ENCODE measurements around the gene BRD3. TPM values are rescaled to one million over a fixed set of nuclear protein-coding genes. Genes with fewer than 3 reads are reported as not detected.

Gene BRD3
- total and polyA plus RNA-seq, 2 of the 8 experiments (the other 6 are each of a cell fraction or from before 2014, with no cell fraction given) = 31.0 to 82.7 TPM

DNA sequence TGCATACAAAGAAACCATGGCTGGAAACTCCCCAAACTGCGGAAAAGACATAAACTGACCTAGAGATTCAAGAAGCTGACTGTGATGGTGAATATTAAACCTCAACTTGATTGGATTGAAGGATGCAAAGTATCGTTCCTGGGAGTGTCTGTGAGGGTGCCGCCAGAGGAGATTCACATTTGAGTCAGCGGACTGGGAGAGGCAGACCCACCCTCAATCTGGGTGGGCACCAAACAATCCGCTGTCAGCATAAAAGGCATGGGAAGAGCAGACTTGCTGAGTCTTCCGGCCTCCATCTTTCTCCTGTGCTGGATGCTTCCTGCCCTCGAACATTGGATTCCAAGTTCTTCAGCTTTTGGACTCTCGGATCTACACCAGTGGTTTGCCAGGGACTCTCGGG lies 43.2 kb upstream of the BRD3 start (continued):
- TF ChIP-seq, protein P1, sequence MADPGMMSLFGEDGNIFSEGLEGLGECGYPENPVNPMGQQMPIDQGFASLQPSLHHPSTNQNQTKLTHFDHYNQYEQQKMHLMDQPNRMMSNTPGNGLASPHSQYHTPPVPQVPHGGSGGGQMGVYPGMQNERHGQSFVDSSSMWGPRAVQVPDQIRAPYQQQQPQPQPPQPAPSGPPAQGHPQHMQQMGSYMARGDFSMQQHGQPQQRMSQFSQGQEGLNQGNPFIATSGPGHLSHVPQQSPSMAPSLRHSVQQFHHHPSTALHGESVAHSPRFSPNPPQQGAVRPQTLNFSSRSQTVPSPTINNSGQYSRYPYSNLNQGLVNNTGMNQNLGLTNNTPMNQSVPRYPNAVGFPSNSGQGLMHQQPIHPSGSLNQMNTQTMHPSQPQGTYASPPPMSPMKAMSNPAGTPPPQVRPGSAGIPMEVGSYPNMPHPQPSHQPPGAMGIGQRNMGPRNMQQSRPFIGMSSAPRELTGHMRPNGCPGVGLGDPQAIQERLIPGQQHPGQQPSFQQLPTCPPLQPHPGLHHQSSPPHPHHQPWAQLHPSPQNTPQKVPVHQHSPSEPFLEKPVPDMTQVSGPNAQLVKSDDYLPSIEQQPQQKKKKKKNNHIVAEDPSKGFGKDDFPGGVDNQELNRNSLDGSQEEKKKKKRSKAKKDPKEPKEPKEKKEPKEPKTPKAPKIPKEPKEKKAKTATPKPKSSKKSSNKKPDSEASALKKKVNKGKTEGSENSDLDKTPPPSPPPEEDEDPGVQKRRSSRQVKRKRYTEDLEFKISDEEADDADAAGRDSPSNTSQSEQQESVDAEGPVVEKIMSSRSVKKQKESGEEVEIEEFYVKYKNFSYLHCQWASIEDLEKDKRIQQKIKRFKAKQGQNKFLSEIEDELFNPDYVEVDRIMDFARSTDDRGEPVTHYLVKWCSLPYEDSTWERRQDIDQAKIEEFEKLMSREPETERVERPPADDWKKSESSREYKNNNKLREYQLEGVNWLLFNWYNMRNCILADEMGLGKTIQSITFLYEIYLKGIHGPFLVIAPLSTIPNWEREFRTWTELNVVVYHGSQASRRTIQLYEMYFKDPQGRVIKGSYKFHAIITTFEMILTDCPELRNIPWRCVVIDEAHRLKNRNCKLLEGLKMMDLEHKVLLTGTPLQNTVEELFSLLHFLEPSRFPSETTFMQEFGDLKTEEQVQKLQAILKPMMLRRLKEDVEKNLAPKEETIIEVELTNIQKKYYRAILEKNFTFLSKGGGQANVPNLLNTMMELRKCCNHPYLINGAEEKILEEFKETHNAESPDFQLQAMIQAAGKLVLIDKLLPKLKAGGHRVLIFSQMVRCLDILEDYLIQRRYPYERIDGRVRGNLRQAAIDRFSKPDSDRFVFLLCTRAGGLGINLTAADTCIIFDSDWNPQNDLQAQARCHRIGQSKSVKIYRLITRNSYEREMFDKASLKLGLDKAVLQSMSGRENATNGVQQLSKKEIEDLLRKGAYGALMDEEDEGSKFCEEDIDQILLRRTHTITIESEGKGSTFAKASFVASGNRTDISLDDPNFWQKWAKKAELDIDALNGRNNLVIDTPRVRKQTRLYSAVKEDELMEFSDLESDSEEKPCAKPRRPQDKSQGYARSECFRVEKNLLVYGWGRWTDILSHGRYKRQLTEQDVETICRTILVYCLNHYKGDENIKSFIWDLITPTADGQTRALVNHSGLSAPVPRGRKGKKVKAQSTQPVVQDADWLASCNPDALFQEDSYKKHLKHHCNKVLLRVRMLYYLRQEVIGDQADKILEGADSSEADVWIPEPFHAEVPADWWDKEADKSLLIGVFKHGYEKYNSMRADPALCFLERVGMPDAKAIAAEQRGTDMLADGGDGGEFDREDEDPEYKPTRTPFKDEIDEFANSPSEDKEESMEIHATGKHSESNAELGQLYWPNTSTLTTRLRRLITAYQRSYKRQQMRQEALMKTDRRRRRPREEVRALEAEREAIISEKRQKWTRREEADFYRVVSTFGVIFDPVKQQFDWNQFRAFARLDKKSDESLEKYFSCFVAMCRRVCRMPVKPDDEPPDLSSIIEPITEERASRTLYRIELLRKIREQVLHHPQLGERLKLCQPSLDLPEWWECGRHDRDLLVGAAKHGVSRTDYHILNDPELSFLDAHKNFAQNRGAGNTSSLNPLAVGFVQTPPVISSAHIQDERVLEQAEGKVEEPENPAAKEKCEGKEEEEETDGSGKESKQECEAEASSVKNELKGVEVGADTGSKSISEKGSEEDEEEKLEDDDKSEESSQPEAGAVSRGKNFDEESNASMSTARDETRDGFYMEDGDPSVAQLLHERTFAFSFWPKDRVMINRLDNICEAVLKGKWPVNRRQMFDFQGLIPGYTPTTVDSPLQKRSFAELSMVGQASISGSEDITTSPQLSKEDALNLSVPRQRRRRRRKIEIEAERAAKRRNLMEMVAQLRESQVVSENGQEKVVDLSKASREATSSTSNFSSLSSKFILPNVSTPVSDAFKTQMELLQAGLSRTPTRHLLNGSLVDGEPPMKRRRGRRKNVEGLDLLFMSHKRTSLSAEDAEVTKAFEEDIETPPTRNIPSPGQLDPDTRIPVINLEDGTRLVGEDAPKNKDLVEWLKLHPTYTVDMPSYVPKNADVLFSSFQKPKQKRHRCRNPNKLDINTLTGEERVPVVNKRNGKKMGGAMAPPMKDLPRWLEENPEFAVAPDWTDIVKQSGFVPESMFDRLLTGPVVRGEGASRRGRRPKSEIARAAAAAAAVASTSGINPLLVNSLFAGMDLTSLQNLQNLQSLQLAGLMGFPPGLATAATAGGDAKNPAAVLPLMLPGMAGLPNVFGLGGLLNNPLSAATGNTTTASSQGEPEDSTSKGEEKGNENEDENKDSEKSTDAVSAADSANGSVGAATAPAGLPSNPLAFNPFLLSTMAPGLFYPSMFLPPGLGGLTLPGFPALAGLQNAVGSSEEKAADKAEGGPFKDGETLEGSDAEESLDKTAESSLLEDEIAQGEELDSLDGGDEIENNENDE (IDR thresholded peaks at IDR 0.05; ENCODE audit: insufficient replicate concordance, low read length) = no peak
- TF ChIP-seq GABPA (IDR thresholded peaks at IDR 0.05; ENCODE audit: borderline replicate concordance, insufficient read depth, low read length) (no peak), SIN3A (conservative IDR thresholded peaks at IDR 0.05 in 1 of 2, IDR thresholded peaks at IDR 0.05 in 1 of 2; ENCODE audit: low read depth in 1 of 2, low read length in 2 of 2) (no peak), SP2 (IDR thresholded peaks at IDR 0.05; ENCODE audit: low read length) (no peak), PHF8 (conservative IDR thresholded peaks at IDR 0.05; ENCODE audit: low read depth, low read length) (no peak), ASH2L (IDR thresholded peaks at IDR 0.05; ENCODE audit: low read length) (no peak)
